ENCODE data around the gene PDIA6.

DNA sequence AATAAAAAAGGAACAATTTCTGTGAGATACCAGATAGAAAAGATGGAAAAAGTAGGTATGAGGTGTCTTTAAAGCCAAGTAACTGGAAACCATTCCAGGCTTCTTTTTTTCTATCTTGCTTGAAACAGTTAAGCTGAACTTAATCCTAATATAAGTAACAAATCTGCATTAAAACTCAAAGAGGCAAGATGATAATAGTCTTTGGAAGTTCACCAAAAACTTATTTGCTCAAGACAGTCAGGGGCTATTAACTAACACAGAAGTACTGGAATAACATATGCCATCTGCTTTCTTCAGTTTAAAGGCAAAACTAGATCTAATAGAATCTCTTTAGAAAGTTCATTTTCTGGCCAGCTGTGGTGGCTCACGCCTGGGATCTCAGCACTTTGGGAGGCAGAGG is 18.8 kb downstream of the PDIA6 start:
- TF ChIP-seq, protein P1, sequence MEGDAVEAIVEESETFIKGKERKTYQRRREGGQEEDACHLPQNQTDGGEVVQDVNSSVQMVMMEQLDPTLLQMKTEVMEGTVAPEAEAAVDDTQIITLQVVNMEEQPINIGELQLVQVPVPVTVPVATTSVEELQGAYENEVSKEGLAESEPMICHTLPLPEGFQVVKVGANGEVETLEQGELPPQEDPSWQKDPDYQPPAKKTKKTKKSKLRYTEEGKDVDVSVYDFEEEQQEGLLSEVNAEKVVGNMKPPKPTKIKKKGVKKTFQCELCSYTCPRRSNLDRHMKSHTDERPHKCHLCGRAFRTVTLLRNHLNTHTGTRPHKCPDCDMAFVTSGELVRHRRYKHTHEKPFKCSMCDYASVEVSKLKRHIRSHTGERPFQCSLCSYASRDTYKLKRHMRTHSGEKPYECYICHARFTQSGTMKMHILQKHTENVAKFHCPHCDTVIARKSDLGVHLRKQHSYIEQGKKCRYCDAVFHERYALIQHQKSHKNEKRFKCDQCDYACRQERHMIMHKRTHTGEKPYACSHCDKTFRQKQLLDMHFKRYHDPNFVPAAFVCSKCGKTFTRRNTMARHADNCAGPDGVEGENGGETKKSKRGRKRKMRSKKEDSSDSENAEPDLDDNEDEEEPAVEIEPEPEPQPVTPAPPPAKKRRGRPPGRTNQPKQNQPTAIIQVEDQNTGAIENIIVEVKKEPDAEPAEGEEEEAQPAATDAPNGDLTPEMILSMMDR (IDR thresholded peaks at IDR 0.05): no peak
- TF ChIP-seq POLR2A (IDR thresholded peaks at IDR 0.05): no peak
